ENCODE measurements around the gene MAOA. TPM values are rescaled to one million over a fixed set of nuclear protein-coding genes. Genes with fewer than 3 reads are reported as not detected.
A peak's percentile ranks its signal among the peaks of the same experiment; 100 is the strongest.

MAOA gene
- polyA plus RNA-seq, 2 of the 4 experiments (the other 2 are of a cell fraction): 0.34 to 5.6 TPM

- no peak overlapping the region for H3K4me2 ChIP-seq
- ChIA-PET CTCF (no interaction called here), POLR2A (no interaction called here)
- FAIRE-seq (no peak), ATAC-seq (no peak), DNase-seq (ENCODE audit: low read depth in 1 of 2, low spot score in 1 of 2) (no peak)
- peaks cover 8% of the 10 kb centered on the region for H3K4me1 ChIP-seq
- H3K9me3 ChIP-seq: no peaks in the 10 kb centered on the region
- TF ChIP-seq CEBPB (IDR thresholded peaks at IDR 0.05) (no peak), RAD21 (conservative IDR thresholded peaks at IDR 0.05 in 1 of 2, IDR thresholded peaks at IDR 0.05 in 1 of 2) (no peak), ZSCAN20 (CRISPR knock-in tag; IDR thresholded peaks at IDR 0.05) (no peak), HDAC2 (IDR thresholded peaks at IDR 0.05) (no peak), E2F6 (IDR thresholded peaks at IDR 0.05; ENCODE audit: borderline replicate concordance, low read depth) (no peak), ATOH8 (CRISPR knock-in tag; IDR thresholded peaks at IDR 0.05; ENCODE audit: low read depth) (no peak), PBX3 (IDR thresholded peaks at IDR 0.05) (no peak), RFX5 (IDR thresholded peaks at IDR 0.05) (no peak), POLR2AphosphoS2 (conservative IDR thresholded peaks at IDR 0.05; ENCODE audit: low read length) (no peak), KDM5A (IDR thresholded peaks at IDR 0.05) (no peak), JUNB (IDR thresholded peaks at IDR 0.05) (no peak), POLR2A (IDR thresholded peaks at IDR 0.05; ENCODE audit: low read length) (no peak), ELK1 (IDR thresholded peaks at IDR 0.05; ENCODE audit: low read depth, low read length) (no peak), GATA3 (IDR thresholded peaks at IDR 0.05; ENCODE audit: borderline replicate concordance) (no peak), HES2 (IDR thresholded peaks at IDR 0.05) (no peak), TP53 (CRISPR knock-in tag; IDR thresholded peaks at IDR 0.05) (no peak), HOXA7 (CRISPR knock-in tag; IDR thresholded peaks at IDR 0.05) (no peak), HEYL (CRISPR knock-in tag; IDR thresholded peaks at IDR 0.05) (no peak), RCOR1 (IDR thresholded peaks at IDR 0.05; ENCODE audit: low read depth, low read length) (no peak)
- no peak overlapping the region for H3K4me3 ChIP-seq
- WGBS (ENCODE audit: missing lambda C conversion rate): 83% methylated on average over 1 of the region's 1 CpG
- no peak overlapping the region for H3K27ac ChIP-seq
These were observed 32.5 kb downstream of the MAOA start for GRCh38 chrX:43688586-43688985.

GRCh38 chrX:43693602-43694406 is 37.7 kb downstream of the MAOA start:
- WGBS (ENCODE audit: missing lambda C conversion rate): 30% methylated on average over 3 of the region's 3 CpGs
- no peaks in the 10 kb centered on the region for H3K9me3 ChIP-seq
- H3K4me2 ChIP-seq: peak overlapping the region; percentile 55
- CTCF ChIA-PET: no interaction called here
- no peak overlapping the region for H3K27ac ChIP-seq
- POLR2A ChIA-PET: no interaction called here
- peak; percentile 58 to 62; a peak in 3 of 6 replicates for ATAC-seq
- H3K4me3 ChIP-seq: no peak overlapping the region
- FAIRE-seq: no peak
- peak in 1 of 2 experiments; percentile 58 for DNase-seq (ENCODE audit: low read depth in 1 of 2, low spot score in 1 of 2)
- H3K4me1 ChIP-seq: peaks cover 13% of the 10 kb centered on the region
- TF ChIP-seq CEBPB (IDR thresholded peaks at IDR 0.05): no peak
- TF ChIP-seq RCOR1 (IDR thresholded peaks at IDR 0.05; ENCODE audit: low read depth, low read length): no peak
- TF ChIP-seq ZNF302 (CRISPR knock-in tag; IDR thresholded peaks at IDR 0.05): no peak
- TF ChIP-seq E2F6 (IDR thresholded peaks at IDR 0.05; ENCODE audit: borderline replicate concordance, low read depth): no peak
- TF ChIP-seq MAFK (IDR thresholded peaks at IDR 0.05; ENCODE audit: partially characterized antibody): no peak
- no peak for TF ChIP-seq ELK1 (IDR thresholded peaks at IDR 0.05; ENCODE audit: low read depth, low read length)
- TF ChIP-seq EHMT2 (IDR thresholded peaks at IDR 0.05; ENCODE audit: low read depth): no peak
- TF ChIP-seq HOXA7 (CRISPR knock-in tag; IDR thresholded peaks at IDR 0.05): no peak
- TF ChIP-seq RARB (CRISPR knock-in tag; IDR thresholded peaks at IDR 0.05): no peak
- TF ChIP-seq CBX2 (IDR thresholded peaks at IDR 0.05; ENCODE audit: borderline replicate concordance, low read depth): no peak
- TF ChIP-seq ESRRA (IDR thresholded peaks at IDR 0.05; ENCODE audit: borderline replicate concordance, low read length): no peak
- no peak for TF ChIP-seq FOSB (CRISPR knock-in tag; IDR thresholded peaks at IDR 0.05)
- no peak for TF ChIP-seq NFE2L2 (conservative IDR thresholded peaks at IDR 0.05; ENCODE audit: low read length)
- no peak for TF ChIP-seq MAZ (IDR thresholded peaks at IDR 0.05; ENCODE audit: borderline replicate concordance, low read depth, low read length)
- TF ChIP-seq CHD4 (IDR thresholded peaks at IDR 0.05; ENCODE audit: borderline replicate concordance): no peak
- no peak for TF ChIP-seq ZSCAN20 (CRISPR knock-in tag; IDR thresholded peaks at IDR 0.05)

All from A549 (cell line).